Upper lobe of right lung (tissue), 1 donor: ENCODE results near the gene DAB1. TPM values are rescaled to one million over a fixed set of nuclear protein-coding genes. Genes with fewer than 3 reads are reported as not detected.

ENCODE experiments used
- ATAC-seq: fragments of 200-7000 bp; cut with Tn5 transposase; one replicate; pipeline ENCODE4 v1.9.1; 2020; ENCODE audit warnings: mild to moderate bottlenecking, moderate library complexity
- DNase-seq: peaks from one replicate; pipeline ENCODE4 v3.0.0-alpha.2; 2020
- H3K27ac ChIP-seq: fragments of 200-600 bp; one replicate; pipeline ENCODE4 v1.8.0; 2022
- H3K27me3 ChIP-seq: fragments of 200-600 bp; one replicate; pipeline ENCODE4 v1.8.0; 2022; ENCODE audit warnings: mild to moderate bottlenecking
- H3K36me3 ChIP-seq: fragments of 200-600 bp; one replicate; pipeline ENCODE4 v1.8.0; 2022
- H3K4me1 ChIP-seq: fragments of 200-600 bp; one replicate; pipeline ENCODE4 v1.8.0; 2022
- H3K4me3 ChIP-seq: fragments of 200-600 bp; one replicate; pipeline ENCODE4 v1.8.0; 2022; ENCODE audit warnings: mild to moderate bottlenecking
- H3K9me3 ChIP-seq: fragments of 200-600 bp; one replicate; pipeline ENCODE4 v1.8.0; 2022
- CTCF ChIP-seq: fragments of 200-600 bp; IDR thresholded peaks from one replicate; pipeline ENCODE4 v1.8.0; 2022; ENCODE audit warnings: antibody characterized with exemption
- intact Hi-C: fragments of 100-400 bp; cut with DNase I; formaldehyde crosslinking; loops from one replicate; pipeline ENCODE4 v1.11.0; 2022
- total RNA-seq: library from RNA; stranded (reverse); fragmentation: NEBNext Ultra II Directional; extraction: Animal tissue kit (Norgen Biotek cat#: 25700); gene quantifications from one replicate; pipeline ENCODE4 v1.2.1, GENCODE V29; 2021
- donor health status: DM: no; HTN: yes; CAD: no; lungs with severe emphysema.

The DAB1 gene
- total RNA-seq, 1 donor from 2014 or later = 0.29 TPM

DNA sequence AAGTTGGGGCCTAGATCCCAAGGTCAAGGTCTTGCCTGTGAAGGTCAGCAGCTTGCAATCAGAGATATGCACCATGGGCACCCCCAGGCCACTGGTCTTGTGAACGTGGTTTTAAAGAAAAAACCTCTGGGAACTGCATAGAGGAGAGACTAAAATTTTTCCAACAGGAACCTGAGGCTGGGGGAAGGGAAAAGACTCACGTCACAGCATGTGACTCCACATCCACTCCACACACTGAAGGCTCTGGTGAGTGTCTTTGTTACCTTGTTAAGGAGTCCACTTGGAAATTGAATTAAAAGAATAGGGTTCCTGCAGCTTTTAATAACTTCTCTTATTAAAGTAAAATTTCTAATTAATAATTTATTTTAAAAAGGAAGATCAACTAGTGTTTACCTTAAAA lies 224.9 kb downstream of the DAB1 start:
- no peak overlapping the region for H3K27ac ChIP-seq
- TF ChIP-seq CTCF = no peak
- no peak for ATAC-seq
- DNase-seq = no peak
- H3K4me3 ChIP-seq = no peak overlapping the region
- no peaks in the 10 kb centered on the region for H3K9me3 ChIP-seq
- no peaks in the 10 kb centered on the region for H3K27me3 ChIP-seq
- no peaks in the 10 kb centered on the region for H3K36me3 ChIP-seq
- intact Hi-C loops = no loop called here
- no peaks in the 10 kb centered on the region for H3K4me1 ChIP-seq

DNA sequence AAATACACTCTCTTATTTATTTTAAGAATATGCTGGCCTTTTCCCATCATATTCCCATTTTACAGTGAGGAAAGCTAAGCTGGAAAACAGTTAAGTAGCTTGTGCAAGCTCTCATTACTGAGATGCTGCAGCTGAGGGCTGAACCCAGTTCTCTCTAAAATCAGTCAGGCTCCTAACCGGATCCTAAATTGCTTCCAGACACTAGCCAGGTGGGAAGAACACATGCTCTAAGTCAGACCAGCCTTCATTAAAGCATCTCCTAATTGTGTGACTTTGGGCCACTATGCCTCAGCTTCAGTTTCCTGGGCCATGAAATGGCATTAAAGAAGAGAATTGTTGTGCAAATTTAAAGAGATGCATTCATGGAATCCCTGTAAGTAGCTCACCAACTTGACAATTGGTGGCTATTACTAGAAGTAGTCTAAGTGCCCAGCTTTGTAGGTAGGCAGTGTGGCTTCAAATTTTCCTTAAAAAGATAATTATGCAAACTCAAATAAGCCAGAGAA lies 228.4 kb downstream of the DAB1 start:
- Histone ChIP-seq H3K27me3 (no peaks in the 10 kb centered on the region), H3K4me3 (no peak overlapping the region), H3K9me3 (no peaks in the 10 kb centered on the region), H3K27ac (no peak overlapping the region), H3K4me1 (no peaks in the 10 kb centered on the region), H3K36me3 (no peaks in the 10 kb centered on the region)
- TF ChIP-seq CTCF = no peak
- ATAC-seq = no peak
- no peak for DNase-seq
- intact Hi-C loops = no loop called here

DNA sequence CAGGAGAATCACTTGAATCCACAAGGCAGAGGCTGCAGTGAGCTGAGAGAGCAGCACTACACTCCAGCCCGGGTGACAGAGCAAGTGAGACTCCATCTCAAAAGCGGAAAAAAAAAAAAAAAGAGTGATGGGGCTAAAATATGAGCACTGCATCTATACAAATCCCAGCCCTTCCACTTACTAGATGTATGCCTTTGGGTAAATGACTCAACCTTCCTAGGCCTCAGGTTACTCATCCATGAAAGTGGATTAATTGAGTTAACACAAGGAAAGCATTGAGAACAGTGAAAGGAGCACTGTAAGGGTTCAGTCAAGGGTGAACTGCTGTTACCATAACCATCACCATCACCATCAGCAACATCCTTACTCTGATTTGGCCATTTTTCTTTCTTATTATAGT lies 231.6 kb downstream of the DAB1 start:
- Histone ChIP-seq H3K4me1 (no peaks in the 10 kb centered on the region), H3K27me3 (no peaks in the 10 kb centered on the region), H3K9me3 (no peaks in the 10 kb centered on the region), H3K36me3 (no peaks in the 10 kb centered on the region), H3K27ac (no peak overlapping the region), H3K4me3 (no peak overlapping the region)
- TF ChIP-seq CTCF = no peak
- intact Hi-C loops = no loop called here
- ATAC-seq (no peak), DNase-seq (no peak)

DNA sequence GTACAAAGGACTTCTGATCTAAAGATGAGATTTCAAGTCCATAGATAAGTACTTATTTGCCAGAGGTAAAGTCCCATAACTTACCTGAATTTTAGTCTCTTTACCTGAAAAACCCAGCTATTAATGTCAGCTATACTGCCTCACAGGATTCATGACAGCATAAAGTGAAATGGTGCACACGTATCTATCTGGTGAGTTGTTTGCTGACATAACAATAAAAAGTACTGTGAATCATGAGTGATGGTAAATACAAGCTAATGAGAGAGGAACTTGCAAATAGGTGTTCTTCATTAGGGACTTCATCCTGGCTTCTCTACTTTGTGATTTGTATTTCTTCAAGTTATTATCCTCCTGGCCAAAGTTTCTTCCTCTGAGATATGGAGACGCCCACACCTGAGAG lies 233.0 kb downstream of the DAB1 start:
- Histone ChIP-seq H3K36me3 (no peaks in the 10 kb centered on the region), H3K4me1 (no peaks in the 10 kb centered on the region), H3K9me3 (no peaks in the 10 kb centered on the region), H3K4me3 (no peak overlapping the region), H3K27me3 (no peaks in the 10 kb centered on the region), H3K27ac (no peak overlapping the region)
- ATAC-seq (no peak), DNase-seq (no peak)
- intact Hi-C loops = no loop called here
- no peak for TF ChIP-seq CTCF

GRCh38 chr1:57188168-57188567 lies 235.7 kb downstream of the DAB1 start:
- Histone ChIP-seq H3K4me3 (no peak overlapping the region), H3K27ac (no peak overlapping the region), H3K9me3 (no peaks in the 10 kb centered on the region), H3K27me3 (no peaks in the 10 kb centered on the region), H3K36me3 (no peaks in the 10 kb centered on the region), H3K4me1 (no peaks in the 10 kb centered on the region)
- intact Hi-C loops = no loop called here
- no peak for TF ChIP-seq CTCF
- no peak for ATAC-seq
- no peak for DNase-seq

DNA sequence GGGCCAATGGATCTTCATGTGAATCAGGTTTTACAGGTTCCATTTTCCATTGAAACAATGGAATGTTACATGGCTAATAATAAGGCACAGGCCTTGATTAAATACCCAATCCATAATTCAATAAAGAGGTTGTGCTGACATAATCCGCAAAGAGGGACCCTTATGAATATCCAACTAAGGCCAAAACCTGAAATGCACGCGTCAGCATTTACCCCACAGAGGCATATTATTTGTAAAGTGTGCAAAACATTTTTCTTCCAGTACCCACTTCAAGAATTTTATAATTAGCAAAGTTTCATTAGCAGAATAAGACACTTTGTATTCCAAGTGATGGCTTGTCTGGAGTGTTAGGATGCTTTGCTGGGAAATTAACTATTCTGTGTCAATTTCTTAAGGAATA lies 237.4 kb downstream of the DAB1 start:
- TF ChIP-seq CTCF = no peak

More for the DNA sequence above, 237.4 kb downstream of the DAB1 start:
- Histone ChIP-seq H3K9me3 (no peaks in the 10 kb centered on the region), H3K36me3 (no peaks in the 10 kb centered on the region), H3K4me1 (no peaks in the 10 kb centered on the region), H3K4me3 (no peak overlapping the region), H3K27me3 (no peaks in the 10 kb centered on the region), H3K27ac (no peak overlapping the region)
- intact Hi-C loops = no loop called here
- no peak for DNase-seq
- ATAC-seq = no peak
